Parathyroid adenoma (tissue), 2 donors: ENCODE results near the gene FGR.

Experiments used
- H2AFZ ChIP-seq: fragments of 300-600 bp; sonication (generic); one replicate; pipeline ENCODE4 v1.7.0; 2017; ENCODE audit warnings: antibody characterized with exemption, mild to moderate bottlenecking
- H3K27ac ChIP-seq: fragments of 300-600 bp; sonication (generic); one replicate; pipeline ENCODE4 v1.7.0; 2017
- H3K27me3 ChIP-seq: fragments of 300-600 bp; sonication (generic); one replicate; pipeline ENCODE4 v1.7.0; 2017; ENCODE audit warnings: low read length; ENCODE audit not compliant: control insufficient read depth, insufficient read depth
- H3K36me3 ChIP-seq: fragments of 300-600 bp; sonication (generic); one replicate; pipeline ENCODE4 v1.7.0; 2017; ENCODE audit warnings: low read length; ENCODE audit not compliant: control insufficient read depth, insufficient read depth
- H3K4me1 ChIP-seq: fragments of 300-600 bp; sonication (generic); one replicate; pipeline ENCODE4 v1.7.0; 2017; ENCODE audit warnings: control low read depth
- H3K4me2 ChIP-seq: fragments of 300-600 bp; sonication (generic); one replicate; pipeline ENCODE4 v1.7.0; 2017; ENCODE audit warnings: low read length
- H3K4me3 ChIP-seq: fragments of 300-600 bp; sonication (generic); one replicate; pipeline ENCODE4 v1.7.0; 2017; ENCODE audit warnings: low read depth, low read length
- H3K79me2 ChIP-seq: fragments of 300-600 bp; sonication (generic); one replicate; pipeline ENCODE4 v1.7.0; 2017; ENCODE audit warnings: control low read depth
- H3K9ac ChIP-seq: fragments of 300-600 bp; sonication (generic); one replicate; pipeline ENCODE4 v1.7.0; 2017; ENCODE audit warnings: mild to moderate bottlenecking
- H3K9me3 ChIP-seq: fragments of 300-600 bp; sonication (generic); one replicate; pipeline ENCODE4 v1.7.0; 2017; ENCODE audit warnings: low read length; ENCODE audit not compliant: control insufficient read depth
- TF ChIP-seq, protein P1 (sequence below): fragments of 300-600 bp; sonication (generic); IDR thresholded peaks from one replicate; pipeline ENCODE4 v1.7.0; 2017; ENCODE audit warnings: antibody characterized with exemption, mild to moderate bottlenecking
- donor health status: primary hyperparathyroidism.

Gene FGR

DNA sequence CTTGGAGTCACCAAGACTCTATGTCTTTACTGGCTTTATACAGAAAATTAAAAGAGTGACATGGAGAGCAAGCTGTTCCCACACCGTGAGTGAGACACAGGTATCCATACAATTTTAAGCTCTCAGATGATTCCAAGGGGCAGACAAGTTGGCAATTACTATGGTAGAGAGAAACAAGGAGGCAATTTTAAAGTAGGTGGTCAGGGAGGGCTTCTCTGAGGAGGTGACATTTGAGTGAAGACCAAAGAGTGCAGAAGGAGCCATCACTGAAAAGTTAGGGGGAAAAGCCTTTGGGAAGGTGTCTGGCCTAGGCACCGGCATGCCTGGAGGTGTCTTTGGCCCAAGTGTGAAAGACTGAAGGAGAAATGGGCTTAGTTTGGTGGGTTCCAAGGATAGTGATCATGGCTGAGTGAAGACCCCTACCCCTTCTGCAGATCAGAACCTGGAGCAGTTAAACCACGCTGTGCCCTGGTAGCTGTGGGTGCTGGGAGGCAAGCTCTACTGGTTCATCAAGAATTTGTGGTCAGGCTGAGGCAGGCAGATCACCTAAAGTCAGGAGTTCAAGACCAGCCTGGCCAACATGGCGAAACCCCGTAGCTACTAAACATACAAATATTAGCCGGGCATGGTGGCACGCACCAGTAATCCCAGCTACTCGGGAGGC is 26.6 kb upstream of the FGR start:
- H3K4me3 ChIP-seq: no peak overlapping the region
- H3K9ac ChIP-seq: no peak overlapping the region
- no peak overlapping the region for H3K4me2 ChIP-seq
- H3K9me3 ChIP-seq: no peaks in the 10 kb centered on the region
- H3K27me3 ChIP-seq: no peaks in the 10 kb centered on the region
- H2AFZ ChIP-seq: no peak overlapping the region
- no peaks in the 10 kb centered on the region for H3K4me1 ChIP-seq
- no peaks in the 10 kb centered on the region for H3K79me2 ChIP-seq
- H3K36me3 ChIP-seq: no peaks in the 10 kb centered on the region
- no peak overlapping the region for H3K27ac ChIP-seq
- TF ChIP-seq, protein P1, sequence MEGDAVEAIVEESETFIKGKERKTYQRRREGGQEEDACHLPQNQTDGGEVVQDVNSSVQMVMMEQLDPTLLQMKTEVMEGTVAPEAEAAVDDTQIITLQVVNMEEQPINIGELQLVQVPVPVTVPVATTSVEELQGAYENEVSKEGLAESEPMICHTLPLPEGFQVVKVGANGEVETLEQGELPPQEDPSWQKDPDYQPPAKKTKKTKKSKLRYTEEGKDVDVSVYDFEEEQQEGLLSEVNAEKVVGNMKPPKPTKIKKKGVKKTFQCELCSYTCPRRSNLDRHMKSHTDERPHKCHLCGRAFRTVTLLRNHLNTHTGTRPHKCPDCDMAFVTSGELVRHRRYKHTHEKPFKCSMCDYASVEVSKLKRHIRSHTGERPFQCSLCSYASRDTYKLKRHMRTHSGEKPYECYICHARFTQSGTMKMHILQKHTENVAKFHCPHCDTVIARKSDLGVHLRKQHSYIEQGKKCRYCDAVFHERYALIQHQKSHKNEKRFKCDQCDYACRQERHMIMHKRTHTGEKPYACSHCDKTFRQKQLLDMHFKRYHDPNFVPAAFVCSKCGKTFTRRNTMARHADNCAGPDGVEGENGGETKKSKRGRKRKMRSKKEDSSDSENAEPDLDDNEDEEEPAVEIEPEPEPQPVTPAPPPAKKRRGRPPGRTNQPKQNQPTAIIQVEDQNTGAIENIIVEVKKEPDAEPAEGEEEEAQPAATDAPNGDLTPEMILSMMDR: no peak

DNA sequence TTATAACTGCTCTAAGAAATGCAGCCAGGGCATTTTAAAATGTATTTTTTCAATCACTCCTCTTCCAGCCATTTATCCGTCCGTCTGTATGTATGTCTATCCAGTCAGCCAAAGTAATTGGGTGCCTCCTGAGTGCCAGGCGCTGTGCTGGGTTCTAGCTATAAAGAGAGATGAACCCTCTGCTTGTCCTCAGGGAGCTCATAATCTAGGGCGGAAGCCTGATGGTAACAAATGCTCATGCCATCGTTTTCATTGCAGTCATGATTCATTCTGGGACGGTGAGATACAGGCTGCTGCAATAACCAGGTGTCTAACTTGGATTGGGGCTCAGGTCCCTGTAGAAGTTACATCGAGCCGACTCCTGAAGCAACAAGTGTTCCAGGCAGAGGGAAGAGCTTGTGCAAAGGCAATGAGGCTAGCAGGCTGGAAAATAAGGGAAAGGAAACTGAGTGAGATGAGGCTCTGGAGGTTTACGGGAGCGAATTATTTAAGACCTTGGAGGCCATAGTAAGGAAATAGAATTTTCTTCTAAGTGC is 25.4 kb upstream of the FGR start:
- Histone ChIP-seq H3K36me3 (no peaks in the 10 kb centered on the region), H3K79me2 (no peaks in the 10 kb centered on the region), H3K4me1 (no peaks in the 10 kb centered on the region), H3K9me3 (no peaks in the 10 kb centered on the region), H3K27ac (peak overlapping the region; percentile 69), H2AFZ (peak overlapping the region; percentile 74), H3K9ac (no peak overlapping the region), H3K4me2 (peak overlapping the region; percentile 71), H3K4me3 (peak overlapping the region; percentile 51), H3K27me3 (no peaks in the 10 kb centered on the region)
- TF ChIP-seq, protein P1: no peak

DNA sequence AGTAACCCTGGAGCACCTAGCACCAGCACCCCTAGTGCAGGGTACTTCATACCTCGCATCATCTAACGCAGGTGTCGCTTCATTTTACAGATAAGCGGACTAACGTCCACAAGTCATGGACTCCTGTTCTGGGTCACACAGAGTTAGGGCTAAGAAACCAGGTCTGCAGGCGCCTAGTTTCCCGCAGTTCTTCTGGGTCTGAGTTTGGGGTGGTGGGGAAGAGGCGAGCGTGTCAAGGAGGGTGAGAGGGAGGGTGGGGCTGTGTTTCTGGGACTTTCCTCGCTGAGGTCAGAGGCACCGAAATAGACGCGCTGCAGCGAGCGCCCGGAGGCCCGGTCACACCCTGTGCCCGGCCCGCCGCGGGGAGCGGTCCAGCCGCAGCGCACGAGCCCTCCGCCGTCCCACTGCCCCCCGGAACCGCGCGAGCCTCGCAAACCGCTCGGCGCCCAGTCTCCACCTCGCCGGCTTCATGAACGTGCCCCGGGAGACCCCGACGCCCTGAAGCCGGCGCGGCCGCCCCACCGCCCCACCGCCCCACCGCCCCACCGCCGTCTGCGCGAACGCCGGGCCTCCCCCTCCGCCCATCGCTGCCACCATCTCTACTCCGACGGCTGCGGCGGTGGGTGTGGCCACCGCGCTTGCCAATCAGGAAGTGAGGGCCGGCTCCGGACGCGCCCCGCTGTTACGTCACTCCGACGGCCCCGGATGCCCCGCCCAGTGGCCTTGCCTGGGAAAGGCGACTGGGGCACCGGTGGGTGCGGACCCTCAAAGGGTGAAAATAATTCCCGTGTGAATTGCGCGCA is 24.7 kb upstream of the FGR start:
- no peaks in the 10 kb centered on the region for H3K79me2 ChIP-seq
- H3K27me3 ChIP-seq: no peaks in the 10 kb centered on the region
- H3K27ac ChIP-seq: peak overlapping the region; percentile 69
- no peaks in the 10 kb centered on the region for H3K9me3 ChIP-seq
- H2AFZ ChIP-seq: peak overlapping the region; percentile 74
- peak overlapping the region; percentile 71 for H3K4me2 ChIP-seq
- H3K9ac ChIP-seq: no peak overlapping the region
- H3K36me3 ChIP-seq: no peaks in the 10 kb centered on the region
- peak overlapping the region; percentile 51 for H3K4me3 ChIP-seq
- no peaks in the 10 kb centered on the region for H3K4me1 ChIP-seq
- TF ChIP-seq, protein P1: no peak

DNA sequence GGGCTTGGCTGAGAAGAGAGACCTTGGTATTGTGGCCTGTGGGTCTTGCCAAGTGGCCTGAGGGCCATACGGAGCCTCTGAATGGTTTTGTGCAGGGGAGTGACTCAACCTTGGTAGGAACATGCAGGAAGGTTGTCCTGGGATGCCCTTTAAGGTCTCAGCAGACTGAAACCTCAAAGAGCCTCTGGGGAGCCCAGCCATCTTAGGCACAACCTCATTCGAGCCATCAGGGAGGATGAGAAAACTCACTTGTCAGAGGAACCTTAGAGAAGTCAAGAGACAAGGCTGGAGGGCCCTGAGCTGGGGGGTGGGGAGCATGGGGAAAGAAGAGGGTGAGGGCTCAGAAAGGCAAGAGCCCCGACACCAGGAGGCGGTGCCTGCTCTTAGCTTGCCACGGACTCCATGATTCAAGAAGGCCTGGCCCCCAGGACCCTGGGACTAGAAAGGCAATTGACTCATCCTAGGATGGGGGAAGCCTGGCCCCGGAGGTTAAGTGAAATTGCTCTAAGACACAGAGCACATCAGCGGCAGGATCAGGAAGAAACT is 24.0 kb upstream of the FGR start:
- Histone ChIP-seq H3K4me1 (no peaks in the 10 kb centered on the region), H3K9ac (no peak overlapping the region), H3K27ac (peak overlapping the region; percentile 51), H3K9me3 (no peaks in the 10 kb centered on the region), H3K4me3 (peak overlapping the region; percentile 51), H3K4me2 (no peak overlapping the region), H3K36me3 (no peaks in the 10 kb centered on the region), H3K27me3 (no peaks in the 10 kb centered on the region), H3K79me2 (no peaks in the 10 kb centered on the region), H2AFZ (peak overlapping the region; percentile 51)
- TF ChIP-seq, protein P1: no peak
